ENCODE data around the gene TACR2. TPM values are rescaled to one million over a fixed set of nuclear protein-coding genes. Genes with fewer than 3 reads are reported as not detected.

TACR2 gene
- total RNA-seq, 1 donor from 2014 or later: not detected

DNA sequence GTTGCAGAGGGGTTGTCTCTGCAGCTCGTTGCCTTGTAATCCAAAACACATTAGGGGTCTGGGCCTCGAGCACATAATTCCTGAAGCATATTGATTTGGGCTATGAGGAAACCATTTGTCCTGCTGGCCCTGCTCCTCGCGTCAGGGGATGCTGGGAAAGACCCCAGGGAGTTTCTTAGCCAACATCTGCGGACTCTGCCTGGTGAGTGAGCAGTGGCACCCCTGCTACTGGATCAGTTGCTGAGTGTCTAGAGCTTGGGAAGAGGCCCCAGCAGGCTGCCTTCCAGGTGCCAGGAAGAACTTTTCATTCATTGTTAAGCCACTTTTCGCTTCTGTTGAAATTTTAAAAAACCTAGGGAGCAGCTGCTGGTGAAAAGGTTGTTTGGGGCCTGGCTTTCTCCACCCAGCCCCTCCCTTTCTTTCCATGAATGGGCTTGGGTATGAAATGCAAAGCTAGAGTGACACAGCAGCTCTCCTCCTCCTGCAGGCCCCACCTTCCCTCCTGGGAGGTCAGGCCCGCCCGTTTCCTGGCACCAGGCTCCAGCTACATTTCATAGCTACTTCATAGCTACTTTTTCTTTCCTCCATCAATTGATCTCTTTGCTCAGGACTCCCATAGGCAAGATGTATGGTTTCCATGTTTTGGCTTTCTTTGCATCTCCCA, 26.8 kb downstream of the TACR2 start:
- peaks cover 4% of the 10 kb centered on the region for H3K36me3 Mint-ChIP-seq (ENCODE audit: unreplicated experiment)
- H3K4me1 Mint-ChIP-seq (ENCODE audit: low read depth, unreplicated experiment): peaks cover 26% of the 10 kb centered on the region
- DNase-seq: peak; percentile 59
- H3K9me3 Mint-ChIP-seq (ENCODE audit: unreplicated experiment): peaks cover 5% of the 10 kb centered on the region
- peak overlapping the region; percentile 63 for H3K4me3 Mint-ChIP-seq (ENCODE audit: unreplicated experiment)
- H3K27me3 Mint-ChIP-seq (ENCODE audit: unreplicated experiment): peaks cover 3% of the 10 kb centered on the region
- H3K27ac Mint-ChIP-seq (ENCODE audit: unreplicated experiment): peak overlapping the region; percentile 84
- TF ChIP-seq, protein P1, sequence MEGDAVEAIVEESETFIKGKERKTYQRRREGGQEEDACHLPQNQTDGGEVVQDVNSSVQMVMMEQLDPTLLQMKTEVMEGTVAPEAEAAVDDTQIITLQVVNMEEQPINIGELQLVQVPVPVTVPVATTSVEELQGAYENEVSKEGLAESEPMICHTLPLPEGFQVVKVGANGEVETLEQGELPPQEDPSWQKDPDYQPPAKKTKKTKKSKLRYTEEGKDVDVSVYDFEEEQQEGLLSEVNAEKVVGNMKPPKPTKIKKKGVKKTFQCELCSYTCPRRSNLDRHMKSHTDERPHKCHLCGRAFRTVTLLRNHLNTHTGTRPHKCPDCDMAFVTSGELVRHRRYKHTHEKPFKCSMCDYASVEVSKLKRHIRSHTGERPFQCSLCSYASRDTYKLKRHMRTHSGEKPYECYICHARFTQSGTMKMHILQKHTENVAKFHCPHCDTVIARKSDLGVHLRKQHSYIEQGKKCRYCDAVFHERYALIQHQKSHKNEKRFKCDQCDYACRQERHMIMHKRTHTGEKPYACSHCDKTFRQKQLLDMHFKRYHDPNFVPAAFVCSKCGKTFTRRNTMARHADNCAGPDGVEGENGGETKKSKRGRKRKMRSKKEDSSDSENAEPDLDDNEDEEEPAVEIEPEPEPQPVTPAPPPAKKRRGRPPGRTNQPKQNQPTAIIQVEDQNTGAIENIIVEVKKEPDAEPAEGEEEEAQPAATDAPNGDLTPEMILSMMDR (IDR thresholded peaks at IDR 0.05; ENCODE audit: partially characterized antibody, unreplicated experiment): no peak

DNA sequence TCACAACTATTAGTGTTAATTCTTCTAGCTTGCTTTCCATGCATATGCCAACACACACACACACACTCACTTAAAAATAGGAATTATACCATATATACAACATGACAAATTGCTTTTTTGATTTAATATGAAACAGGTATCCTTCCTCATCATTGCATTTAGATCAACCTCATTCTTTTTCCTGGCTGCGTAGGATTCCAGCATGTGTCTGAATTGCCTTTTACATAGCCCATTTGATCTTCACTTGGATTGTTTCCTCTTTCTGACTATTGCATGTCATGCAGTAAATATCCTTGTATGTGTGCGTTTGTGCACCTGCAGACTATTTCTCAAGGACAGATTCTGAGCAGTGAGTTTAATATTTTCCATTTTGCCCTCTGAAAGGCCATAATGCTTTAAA, 28.2 kb downstream of the TACR2 start:
- H3K27ac Mint-ChIP-seq (ENCODE audit: unreplicated experiment): no peak overlapping the region
- H3K4me1 Mint-ChIP-seq (ENCODE audit: low read depth, unreplicated experiment): peaks cover 40% of the 10 kb centered on the region
- peaks cover 5% of the 10 kb centered on the region for H3K27me3 Mint-ChIP-seq (ENCODE audit: unreplicated experiment)
- DNase-seq: no peak
- peaks cover 17% of the 10 kb centered on the region for H3K9me3 Mint-ChIP-seq (ENCODE audit: unreplicated experiment)
- H3K4me3 Mint-ChIP-seq (ENCODE audit: unreplicated experiment): no peak overlapping the region
- peaks cover 9% of the 10 kb centered on the region for H3K36me3 Mint-ChIP-seq (ENCODE audit: unreplicated experiment)
- TF ChIP-seq, protein P1 (IDR thresholded peaks at IDR 0.05; ENCODE audit: partially characterized antibody, unreplicated experiment): no peak

DNA sequence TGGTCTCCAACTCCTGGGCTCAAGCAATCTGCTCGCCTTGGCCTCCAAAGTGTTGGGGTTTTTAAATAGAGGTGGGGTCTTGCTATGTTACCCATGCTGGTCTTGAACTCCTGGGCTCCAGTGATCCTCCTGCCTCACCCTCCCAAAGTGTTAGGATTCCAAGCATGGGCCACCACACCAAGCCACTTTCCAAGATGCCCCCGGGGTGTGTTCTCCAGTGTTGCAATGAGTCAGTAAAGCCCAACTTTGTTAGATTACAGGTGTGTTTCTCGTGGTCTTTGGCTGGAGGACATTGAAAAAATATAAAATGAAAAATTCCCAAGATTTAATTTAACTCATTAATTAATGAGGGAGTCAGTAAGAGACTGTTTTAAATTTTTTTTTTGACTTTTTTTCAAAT, 29.2 kb downstream of the TACR2 start:
- TF ChIP-seq, protein P1 (IDR thresholded peaks at IDR 0.05; ENCODE audit: partially characterized antibody, unreplicated experiment): no peak
- H3K4me3 Mint-ChIP-seq (ENCODE audit: unreplicated experiment): no peak overlapping the region
- no peak overlapping the region for H3K27ac Mint-ChIP-seq (ENCODE audit: unreplicated experiment)
- no peak for DNase-seq
- H3K27me3 Mint-ChIP-seq (ENCODE audit: unreplicated experiment): peaks cover 12% of the 10 kb centered on the region
- peaks cover 13% of the 10 kb centered on the region for H3K36me3 Mint-ChIP-seq (ENCODE audit: unreplicated experiment)
- H3K9me3 Mint-ChIP-seq (ENCODE audit: unreplicated experiment): peaks cover 25% of the 10 kb centered on the region
- peaks cover 50% of the 10 kb centered on the region for H3K4me1 Mint-ChIP-seq (ENCODE audit: low read depth, unreplicated experiment)

DNA sequence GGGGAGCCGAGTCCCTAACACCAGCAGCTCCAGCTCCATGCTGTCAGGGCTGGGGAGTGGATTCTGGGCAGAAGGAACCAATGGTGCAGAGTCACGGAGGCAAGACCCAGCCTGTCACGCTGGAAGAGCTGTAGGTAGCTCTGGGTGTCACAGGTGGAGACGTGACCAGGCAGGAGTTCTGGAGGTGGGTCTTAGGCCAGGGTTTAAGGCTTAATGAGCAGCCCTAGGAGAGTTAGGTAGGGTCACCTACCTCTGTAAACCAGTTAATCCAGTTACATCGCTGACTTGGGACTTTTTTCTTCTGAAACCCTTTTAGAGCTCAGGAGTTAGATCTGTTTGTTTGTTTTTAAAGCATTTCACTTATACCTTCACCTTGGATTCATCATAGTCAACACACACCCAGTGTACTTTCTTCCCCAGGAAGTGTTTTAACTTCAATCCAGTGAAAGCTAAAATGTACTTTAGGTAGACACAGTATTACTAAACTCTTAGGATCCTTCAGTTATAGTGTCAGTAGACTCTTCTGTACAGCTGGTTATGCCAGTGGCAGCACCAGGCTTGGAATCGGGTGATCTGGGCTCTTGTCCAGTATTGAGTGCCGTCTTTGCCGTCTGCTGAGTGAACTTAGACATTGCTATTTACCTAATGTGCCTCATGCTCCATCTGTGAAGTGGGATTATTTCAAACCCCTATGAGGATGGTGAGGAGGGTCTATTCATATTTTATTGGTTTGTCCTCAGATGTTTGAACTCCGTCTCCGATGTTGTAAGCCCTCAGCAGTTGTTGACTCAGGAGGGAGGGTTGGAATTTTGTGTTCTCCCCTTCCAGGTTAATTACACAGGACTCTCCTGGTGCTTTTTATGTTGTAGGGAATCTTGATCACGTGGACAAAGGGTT, 31.0 kb downstream of the TACR2 start:
- H3K4me1 Mint-ChIP-seq (ENCODE audit: low read depth, unreplicated experiment): peaks cover 44% of the 10 kb centered on the region
- H3K27ac Mint-ChIP-seq (ENCODE audit: unreplicated experiment): no peak overlapping the region
- H3K36me3 Mint-ChIP-seq (ENCODE audit: unreplicated experiment): peaks cover 13% of the 10 kb centered on the region
- H3K27me3 Mint-ChIP-seq (ENCODE audit: unreplicated experiment): peaks cover 10% of the 10 kb centered on the region
- DNase-seq: no peak
- TF ChIP-seq, protein P1 (IDR thresholded peaks at IDR 0.05; ENCODE audit: partially characterized antibody, unreplicated experiment): no peak
- no peak overlapping the region for H3K4me3 Mint-ChIP-seq (ENCODE audit: unreplicated experiment)
- peaks cover 30% of the 10 kb centered on the region for H3K9me3 Mint-ChIP-seq (ENCODE audit: unreplicated experiment)

DNA sequence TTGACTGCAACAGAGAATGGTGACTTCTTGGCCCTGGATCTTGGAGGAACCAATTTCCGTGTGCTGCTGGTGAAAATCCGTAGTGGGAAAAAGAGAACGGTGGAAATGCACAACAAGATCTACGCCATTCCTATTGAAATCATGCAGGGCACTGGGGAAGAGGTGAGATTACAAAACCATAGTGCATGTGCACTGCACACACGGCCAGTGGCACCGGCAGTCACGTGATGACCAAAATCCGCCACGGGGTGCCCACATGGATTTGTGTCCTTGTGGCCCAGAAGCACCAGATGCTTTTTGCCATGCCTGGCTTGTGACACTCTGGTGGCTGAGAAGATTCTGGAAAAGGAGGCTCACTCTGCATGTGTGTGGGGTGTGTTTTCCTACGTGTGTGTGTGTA, 32.4 kb downstream of the TACR2 start:
- peaks cover 32% of the 10 kb centered on the region for H3K9me3 Mint-ChIP-seq (ENCODE audit: unreplicated experiment)
- no peak overlapping the region for H3K4me3 Mint-ChIP-seq (ENCODE audit: unreplicated experiment)
- TF ChIP-seq, protein P1 (IDR thresholded peaks at IDR 0.05; ENCODE audit: partially characterized antibody, unreplicated experiment): no peak
- H3K27ac Mint-ChIP-seq (ENCODE audit: unreplicated experiment): peak overlapping the region; percentile 98
- H3K27me3 Mint-ChIP-seq (ENCODE audit: unreplicated experiment): peaks cover 12% of the 10 kb centered on the region
- no peak for DNase-seq
- peaks cover 34% of the 10 kb centered on the region for H3K4me1 Mint-ChIP-seq (ENCODE audit: low read depth, unreplicated experiment)
- H3K36me3 Mint-ChIP-seq (ENCODE audit: unreplicated experiment): peaks cover 13% of the 10 kb centered on the region
